EH (cell line): Measurements from ENCODE around the gene PXMP4.

Experiments
- DNase-seq: peaks from one replicate; pipeline ENCODE4 v3.0.0-alpha.2; 2015; ENCODE audit warnings: low read depth

The PXMP4 gene

GRCh38 chr20:33655164-33655563 is 64.9 kb downstream of the PXMP4 start:
- no peak for DNase-seq

GRCh38 chr20:33654680-33655161 is 65.4 kb downstream of the PXMP4 start:
- DNase-seq: no peak

- no peak for DNase-seq
Observed at GRCh38 chr20:33653900-33654596, 66.1 kb downstream of the PXMP4 start.

GRCh38 chr20:33653218-33653899 is 66.8 kb downstream of the PXMP4 start:
- DNase-seq: peak; percentile 74
